ENCODE measurements around the gene URB1.

Gene URB1

GRCh38 chr21:32340863-32341848, 51.7 kb downstream of the URB1 start:
- no peak for DNase-seq

- no peak for DNase-seq
Observed at GRCh38 chr21:32338209-32338921, 54.4 kb downstream of the URB1 start.

GRCh38 chr21:32337206-32337605, 55.6 kb downstream of the URB1 start:
- no peak for DNase-seq

- no peak for DNase-seq
Observed at GRCh38 chr21:32336711-32337110, 56.1 kb downstream of the URB1 start.

- no peak for DNase-seq
Observed at GRCh38 chr21:32335601-32336575, 56.9 kb downstream of the URB1 start.

- no peak for DNase-seq
Observed at GRCh38 chr21:32334980-32335531, 57.8 kb downstream of the URB1 start.

GRCh38 chr21:32333953-32334673, 58.7 kb downstream of the URB1 start:
- no peak for DNase-seq

GRCh38 chr21:32332463-32332951, 60.3 kb downstream of the URB1 start:
- no peak for DNase-seq

- no peak for DNase-seq
Observed at GRCh38 chr21:32331444-32332305, 61.1 kb downstream of the URB1 start.

GRCh38 chr21:32330784-32331311, 62.0 kb downstream of the URB1 start:
- no peak for DNase-seq

GRCh38 chr21:32329776-32330175, 63.0 kb downstream of the URB1 start:
- no peak for DNase-seq

- DNase-seq, result no peak
Observed at GRCh38 chr21:32329331-32329730, 63.5 kb downstream of the URB1 start.

- no peak for DNase-seq
Observed at GRCh38 chr21:32328595-32328994, 64.2 kb downstream of the URB1 start.

- DNase-seq, result no peak
Observed at GRCh38 chr21:32325706-32326105, 67.1 kb downstream of the URB1 start.

GRCh38 chr21:32322676-32323075, 70.1 kb downstream of the URB1 start:
- no peak for DNase-seq

GRCh38 chr21:32322103-32322502, 70.7 kb downstream of the URB1 start:
- DNase-seq, result no peak

- DNase-seq, result no peak
Observed at GRCh38 chr21:32321480-32321879, 71.3 kb downstream of the URB1 start.

- no peak for DNase-seq
Observed at GRCh38 chr21:32320726-32321125, 72.1 kb downstream of the URB1 start.

GRCh38 chr21:32320059-32320458, 72.8 kb downstream of the URB1 start:
- no peak for DNase-seq

- no peak for DNase-seq
Observed at GRCh38 chr21:32319012-32319411, 73.8 kb downstream of the URB1 start.

Data from CD4-positive, alpha-beta T cell treated with Interleukin-17A for 1 hour (primary cell).